NCI-H2227 (cell line): ENCODE results near the gene PALM3.

Experiments used
- DNase-seq: peaks from one replicate; lab custom pipeline; 2025; ENCODE audit not compliant: unreplicated experiment; lab: John Stamatoyannopoulos, UW

PALM3 gene

GRCh38 chr19:14089662-14090508 lies 28.0 kb upstream of the PALM3 start:
- peak; percentile 68 for DNase-seq

- DNase-seq: peak; percentile 36
Measured at GRCh38 chr19:14089412-14089661, 27.5 kb upstream of the PALM3 start.

DNA sequence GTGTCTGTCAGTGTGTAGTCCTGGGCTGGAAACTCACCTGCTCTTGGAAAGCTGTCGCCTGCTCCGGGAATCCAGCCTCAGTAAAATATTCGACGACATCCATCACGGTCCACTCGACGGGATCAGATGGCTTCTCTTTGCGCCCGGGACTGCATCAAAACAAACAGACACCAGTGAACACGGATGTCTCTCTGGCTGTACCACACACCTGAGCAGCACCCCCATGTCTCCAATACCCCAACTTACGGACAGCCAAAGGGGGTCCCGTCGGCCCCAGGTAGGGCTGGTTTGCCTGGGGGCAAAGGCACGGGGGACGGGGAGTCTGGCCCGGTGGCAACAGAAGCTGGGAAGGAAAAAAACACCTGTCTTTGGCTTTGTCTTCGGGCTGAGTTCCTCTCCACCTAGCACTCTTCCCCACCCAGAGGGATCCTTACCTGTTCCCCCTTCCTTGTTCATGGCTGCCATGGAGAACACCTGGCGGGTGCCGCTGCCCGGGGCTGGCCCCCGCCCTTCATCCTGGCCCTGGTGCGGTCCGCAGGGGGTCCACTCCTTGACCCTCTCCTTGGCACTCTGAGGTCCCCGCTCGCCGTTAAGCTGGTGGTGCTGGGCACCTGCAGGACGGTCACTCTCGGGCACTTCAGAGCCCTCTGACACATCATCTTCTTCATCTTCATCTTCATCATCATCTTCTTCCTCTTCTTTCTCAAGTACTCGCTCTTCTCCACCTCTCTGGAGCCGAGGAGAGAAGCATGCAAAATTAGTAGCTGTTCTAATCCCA lies 26.9 kb upstream of the PALM3 start:
- no peak for DNase-seq

DNA sequence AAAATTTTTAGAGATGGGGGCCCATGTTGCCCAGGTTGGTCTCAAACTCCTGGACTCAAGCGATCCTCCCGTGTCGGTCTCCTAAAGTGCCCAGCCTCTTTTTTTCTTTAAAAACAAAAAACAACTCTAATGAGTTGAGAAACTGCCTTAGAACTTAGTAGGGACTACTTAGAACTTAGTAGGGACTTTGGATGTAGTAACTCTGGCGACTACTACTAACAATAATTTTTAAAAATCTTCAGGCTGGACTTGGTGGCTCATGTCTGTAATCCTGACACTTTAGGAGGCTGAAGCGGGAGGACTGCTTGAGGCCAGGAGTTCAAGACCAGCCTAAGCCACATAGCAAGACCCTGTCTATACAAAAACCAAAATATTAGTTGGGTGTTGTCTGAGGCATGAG lies 24.2 kb upstream of the PALM3 start:
- DNase-seq: no peak

DNA sequence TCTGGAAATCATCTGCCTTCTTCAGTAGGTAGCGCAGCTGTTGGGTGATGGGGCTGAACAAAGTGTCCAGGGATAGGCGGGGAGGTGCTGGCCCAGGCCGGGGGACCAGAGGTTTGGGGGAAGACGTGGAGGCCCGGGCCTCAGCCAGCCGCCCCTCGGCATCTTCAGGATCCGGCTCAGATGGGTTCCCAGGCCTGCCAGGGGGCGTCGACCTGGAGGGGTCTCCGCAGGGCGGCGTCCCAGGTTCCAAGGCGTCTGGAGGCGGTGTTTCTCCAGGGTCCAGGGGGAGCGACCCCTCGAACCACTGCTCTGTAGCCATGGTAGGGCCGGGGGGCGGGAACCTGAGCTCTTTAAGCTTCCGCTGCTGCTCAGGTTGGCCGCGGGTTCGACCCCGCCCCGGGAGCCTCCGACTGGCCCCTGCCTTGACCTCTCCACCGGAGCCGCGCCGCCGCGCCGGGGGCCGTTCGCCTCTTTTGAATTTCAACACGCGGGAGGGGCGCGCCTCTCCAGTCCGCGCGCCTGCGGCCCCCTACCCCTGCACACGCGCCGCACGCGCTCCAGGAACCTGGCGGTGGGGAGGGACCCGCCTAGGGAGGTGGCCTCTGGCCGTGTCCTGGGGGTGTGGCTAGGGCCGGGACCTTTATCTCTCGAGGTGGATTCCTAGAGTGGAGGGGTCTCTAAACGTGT lies 23.6 kb upstream of the PALM3 start, which contains the start of gene C19orf67:
TSS of gene C19orf67 (minus strand) at position 475 of the 687 bp plus-strand sequence. CDS start at position 319, 156 bp downstream.
- DNase-seq: no peak

DNA sequence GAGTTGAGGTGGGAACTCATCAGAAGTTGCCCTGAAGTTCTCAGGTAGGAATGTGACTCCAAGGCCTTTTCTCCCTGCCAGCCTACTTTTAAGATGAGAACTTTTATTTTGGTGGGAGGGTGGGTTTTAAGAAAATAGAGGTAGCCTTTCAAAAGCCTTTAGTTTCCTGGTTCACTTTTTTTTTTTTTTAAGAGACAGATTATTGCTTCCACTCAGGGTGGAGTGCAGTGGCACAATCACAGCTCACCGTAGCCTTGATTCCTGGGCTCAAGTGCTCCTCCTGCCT lies 20.7 kb upstream of the PALM3 start:
- DNase-seq: no peak

GRCh38 chr19:14081797-14082674 lies 20.2 kb upstream of the PALM3 start:
- DNase-seq: peak; percentile 29

DNA sequence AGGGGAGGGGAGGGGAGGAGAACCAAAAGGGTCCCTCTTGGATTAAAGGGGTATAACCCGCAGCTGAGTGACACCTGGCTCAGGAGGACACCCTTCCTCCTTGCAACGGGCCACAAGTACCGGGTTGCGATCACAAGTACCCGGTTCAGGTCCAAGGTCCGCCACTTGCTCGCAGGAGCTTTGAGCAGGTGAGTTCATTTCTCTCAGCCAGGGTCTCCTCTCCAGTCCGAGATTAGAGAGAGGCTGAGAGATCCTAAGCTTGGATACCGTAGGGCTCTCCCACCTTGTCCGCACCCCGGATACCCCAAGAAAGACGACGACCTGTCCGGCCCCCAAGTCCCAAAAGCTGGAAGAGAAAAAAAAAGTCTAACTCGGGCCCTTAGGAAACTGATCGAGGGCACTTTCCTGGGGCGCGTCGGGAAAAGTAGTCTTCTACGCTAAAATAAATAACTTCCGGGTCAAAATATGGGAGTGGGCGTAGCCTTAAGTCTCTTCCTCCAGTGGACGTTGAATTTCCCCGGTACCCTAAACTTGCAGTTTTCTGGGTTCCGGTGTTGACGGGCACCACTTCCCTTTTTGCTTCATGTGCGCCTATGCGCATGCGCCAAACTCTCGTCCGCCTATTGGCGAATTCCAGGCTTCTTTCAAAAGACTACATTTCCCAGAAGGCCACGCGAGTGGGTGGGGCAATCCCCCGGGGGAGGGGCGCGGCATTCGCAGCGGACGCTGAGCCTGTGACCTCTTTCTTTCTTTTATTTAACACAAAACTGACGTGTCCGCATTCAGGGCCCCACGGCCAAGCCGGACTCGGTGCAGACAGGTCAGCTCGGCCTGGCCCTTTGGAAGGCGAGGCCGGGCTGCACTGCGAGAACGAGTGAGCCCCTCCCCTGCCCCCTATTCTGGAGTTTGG lies 19.3 kb upstream of the PALM3 start:
- peak; percentile 98 for DNase-seq

DNA sequence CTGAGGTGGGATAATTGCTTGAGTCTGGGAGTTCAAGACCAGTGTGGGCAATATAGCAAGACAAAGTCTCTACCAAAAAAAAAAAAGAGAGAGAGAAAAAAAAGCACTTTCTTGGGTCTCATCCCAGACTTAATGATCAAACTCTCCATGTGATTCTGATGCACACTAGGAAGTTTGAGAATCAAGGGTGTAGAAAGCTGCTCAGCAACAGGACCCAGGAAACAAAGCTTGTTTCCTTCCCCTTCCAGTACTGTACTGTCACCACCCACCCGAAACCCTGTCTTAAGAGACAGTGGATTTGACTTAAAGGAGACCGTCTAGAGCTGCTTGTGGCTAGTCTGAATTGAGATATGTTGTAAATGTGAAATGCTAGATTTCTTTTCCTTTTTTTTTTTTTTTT lies 16.5 kb upstream of the PALM3 start:
- no peak for DNase-seq

DNA sequence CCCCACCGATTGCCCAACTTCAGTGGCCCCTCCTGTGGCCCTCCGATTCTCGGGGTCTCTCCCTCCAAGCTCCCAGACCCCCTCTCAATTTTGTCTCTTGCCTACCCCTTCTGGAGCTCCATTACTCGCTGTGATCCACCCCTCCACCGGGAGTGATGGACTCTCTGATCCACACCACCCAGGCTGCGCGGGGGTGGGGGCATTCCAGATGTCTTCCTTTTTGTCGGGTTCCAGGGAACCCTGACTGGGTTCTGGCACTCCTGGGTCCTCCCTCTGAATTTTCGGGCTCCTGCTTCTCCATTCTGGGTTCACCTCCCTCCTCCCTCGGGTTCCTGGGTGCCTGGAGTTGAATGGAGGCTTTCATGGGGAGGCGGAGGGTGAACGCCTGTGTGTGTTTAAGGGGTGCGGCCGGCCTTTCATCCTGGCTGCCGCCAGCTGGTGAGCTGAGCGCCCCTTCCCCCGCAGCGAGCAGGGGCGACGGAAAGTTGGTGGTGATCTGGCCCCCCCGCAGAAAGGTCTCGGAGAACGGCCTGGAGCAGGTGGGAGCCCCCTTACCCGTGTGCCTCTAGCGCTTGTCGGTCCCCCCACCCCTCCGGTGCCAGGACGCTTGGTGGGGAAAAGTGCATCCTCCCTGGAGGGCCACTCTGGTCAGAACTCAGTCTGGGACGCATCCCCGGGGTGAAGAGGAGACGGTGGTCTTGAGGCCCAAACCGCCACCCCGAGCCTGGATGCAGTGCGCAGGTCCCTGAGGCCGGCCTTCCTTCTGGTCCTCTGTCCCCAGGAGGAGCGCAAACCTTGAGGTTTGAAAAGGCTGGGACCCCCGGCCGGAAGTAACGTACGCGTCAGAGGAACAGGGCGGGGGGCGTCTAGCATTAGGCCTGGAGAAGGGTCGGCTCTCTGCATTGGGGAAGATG lies 12.3 kb upstream of the PALM3 start:
- peak; percentile 35 for DNase-seq

GRCh38 chr19:14073261-14073924 lies 11.5 kb upstream of the PALM3 start:
- DNase-seq: peak; percentile 86

- peak; percentile 50 for DNase-seq
Measured at GRCh38 chr19:14072535-14073260, 10.8 kb upstream of the PALM3 start, which contains the start of gene MISP3. MISP3 (plus strand) TSS chr19:14072786; CDS start chr19:14073310, 524 bp downstream.

- DNase-seq: no peak
Measured at GRCh38 chr19:14070268-14071050, 8.6 kb upstream of the PALM3 start.

DNA sequence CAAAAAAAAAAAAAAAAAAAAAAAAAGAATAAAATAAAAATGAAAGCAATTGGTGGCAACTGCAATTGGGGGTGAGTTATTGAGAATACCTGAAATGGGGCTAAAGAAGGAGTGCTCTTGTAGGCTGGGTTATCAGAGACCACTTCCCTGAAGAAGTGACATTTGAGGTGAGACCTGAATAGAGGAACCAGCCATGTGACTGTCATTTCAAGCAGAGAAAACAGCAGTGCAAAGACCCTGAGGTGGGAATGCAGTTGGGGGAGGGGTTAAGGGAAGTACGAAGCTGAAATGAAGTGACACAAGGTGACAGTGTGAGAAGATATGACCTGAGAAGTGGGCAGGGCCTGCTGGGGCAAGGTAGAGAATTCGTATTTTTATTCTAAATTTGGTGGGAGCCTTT lies 4.3 kb upstream of the PALM3 start:
- DNase-seq: no peak

DNA sequence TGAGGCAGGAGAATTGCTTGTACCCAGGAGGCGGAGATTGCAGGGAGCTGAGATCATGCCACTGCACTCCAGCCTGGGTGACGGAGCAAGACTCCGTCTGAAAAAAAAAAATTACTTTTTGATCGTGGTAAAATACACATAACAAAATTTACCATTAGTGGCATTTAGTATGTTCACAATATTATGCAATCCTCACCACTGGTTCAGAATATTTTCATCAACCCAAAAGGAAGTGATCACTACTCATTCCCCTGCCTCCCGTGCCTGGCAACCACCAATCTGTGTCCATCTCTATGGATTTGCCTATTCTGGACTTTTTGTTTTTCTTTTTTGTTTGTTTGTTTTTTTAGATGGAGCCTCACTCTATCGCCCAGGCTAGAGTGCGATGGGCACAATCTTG lies 1.2 kb upstream of the PALM3 start:
- no peak for DNase-seq

GRCh38 chr19:14062558-14062855 lies 631 bp upstream of the PALM3 start:
- no peak for DNase-seq

- no peak for DNase-seq
Measured at GRCh38 chr19:14061081-14061749, 661 bp downstream of the PALM3 start.
